ENCODE results near the gene RNGTT.
"Not testable (repeated sequence)": the region's sequence is repeated elsewhere in the genome, so short reads cannot be mapped to it uniquely, and the experiment has no call there.

Gene RNGTT

DNA sequence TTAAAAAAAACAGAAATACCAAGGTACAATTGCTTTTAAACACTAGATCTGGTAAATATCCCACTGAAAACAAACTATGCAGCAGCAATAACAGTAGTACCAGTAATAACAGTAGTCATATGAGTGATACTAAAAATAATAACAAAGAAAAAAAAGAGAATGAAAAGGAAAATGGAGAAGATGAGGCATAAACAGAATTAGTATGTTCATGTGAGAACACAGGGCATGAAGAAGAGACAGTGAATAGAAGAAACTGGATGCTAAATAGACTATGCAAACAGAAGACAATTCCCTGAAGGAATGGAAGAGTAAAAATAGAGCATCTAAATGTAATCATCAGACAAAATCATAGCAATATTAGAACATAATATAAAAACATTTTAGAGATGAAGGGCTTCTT is 121.1 kb downstream of the RNGTT start:
- no peak overlapping the region for H3K27ac ChIP-seq
- H3K4me2 ChIP-seq (ENCODE audit: low read length): no peak overlapping the region
- no peaks in the 10 kb centered on the region for H3K36me3 ChIP-seq (ENCODE audit: control insufficient read depth, insufficient read depth, low read length)
- no peak overlapping the region for H2AFZ ChIP-seq
- no peaks in the 10 kb centered on the region for H3K9me3 ChIP-seq (ENCODE audit: control insufficient read depth, low read length)
- no peaks in the 10 kb centered on the region for H3K79me2 ChIP-seq
- H3K4me1 ChIP-seq: peaks cover 4% of the 10 kb centered on the region
- H3K9ac ChIP-seq: no peak overlapping the region
- no peaks in the 10 kb centered on the region for H3K27me3 ChIP-seq (ENCODE audit: control insufficient read depth, insufficient read depth, low read length)
- H3K4me3 ChIP-seq (ENCODE audit: low read depth, low read length): no peak overlapping the region
- TF ChIP-seq, protein P1, sequence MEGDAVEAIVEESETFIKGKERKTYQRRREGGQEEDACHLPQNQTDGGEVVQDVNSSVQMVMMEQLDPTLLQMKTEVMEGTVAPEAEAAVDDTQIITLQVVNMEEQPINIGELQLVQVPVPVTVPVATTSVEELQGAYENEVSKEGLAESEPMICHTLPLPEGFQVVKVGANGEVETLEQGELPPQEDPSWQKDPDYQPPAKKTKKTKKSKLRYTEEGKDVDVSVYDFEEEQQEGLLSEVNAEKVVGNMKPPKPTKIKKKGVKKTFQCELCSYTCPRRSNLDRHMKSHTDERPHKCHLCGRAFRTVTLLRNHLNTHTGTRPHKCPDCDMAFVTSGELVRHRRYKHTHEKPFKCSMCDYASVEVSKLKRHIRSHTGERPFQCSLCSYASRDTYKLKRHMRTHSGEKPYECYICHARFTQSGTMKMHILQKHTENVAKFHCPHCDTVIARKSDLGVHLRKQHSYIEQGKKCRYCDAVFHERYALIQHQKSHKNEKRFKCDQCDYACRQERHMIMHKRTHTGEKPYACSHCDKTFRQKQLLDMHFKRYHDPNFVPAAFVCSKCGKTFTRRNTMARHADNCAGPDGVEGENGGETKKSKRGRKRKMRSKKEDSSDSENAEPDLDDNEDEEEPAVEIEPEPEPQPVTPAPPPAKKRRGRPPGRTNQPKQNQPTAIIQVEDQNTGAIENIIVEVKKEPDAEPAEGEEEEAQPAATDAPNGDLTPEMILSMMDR (IDR thresholded peaks at IDR 0.05): no peak

DNA sequence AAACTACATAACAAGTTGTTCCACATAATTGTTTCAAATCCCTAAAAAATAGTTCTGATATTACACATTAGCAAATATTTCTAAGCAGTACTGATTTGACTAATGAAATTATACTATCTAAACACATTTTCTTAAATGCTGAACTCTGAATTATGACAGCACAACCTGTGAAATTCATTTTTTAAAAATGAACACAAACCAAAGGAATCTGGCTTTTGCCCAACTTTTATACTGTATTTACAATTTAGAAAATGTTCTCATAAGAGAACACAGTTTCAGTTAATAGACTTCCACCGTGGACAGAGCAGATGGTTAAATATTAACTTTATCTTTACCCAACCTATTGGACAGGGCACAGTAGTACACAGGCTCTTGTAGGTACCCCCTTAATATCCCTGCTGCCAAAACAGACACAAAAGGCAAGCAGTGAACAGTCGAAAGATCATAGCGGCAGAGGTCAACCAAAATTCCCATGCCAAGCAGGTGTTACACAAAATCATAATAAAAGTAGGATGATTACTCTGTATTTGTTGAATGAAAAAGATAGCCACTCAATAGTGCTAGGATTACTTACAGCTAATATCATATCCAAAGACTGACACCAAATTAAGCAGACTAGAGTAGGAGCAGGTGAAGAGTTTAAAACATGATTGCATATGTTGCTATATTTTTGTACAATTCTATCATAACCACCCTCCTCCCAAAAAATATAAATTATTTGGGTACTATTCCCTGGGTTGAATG is 122.5 kb downstream of the RNGTT start:
- H2AFZ ChIP-seq: no peak overlapping the region
- H3K79me2 ChIP-seq: no peaks in the 10 kb centered on the region
- H3K27me3 ChIP-seq (ENCODE audit: control insufficient read depth, insufficient read depth, low read length): no peaks in the 10 kb centered on the region
- H3K36me3 ChIP-seq (ENCODE audit: control insufficient read depth, insufficient read depth, low read length): no peaks in the 10 kb centered on the region
- no peak overlapping the region for H3K9ac ChIP-seq
- no peak overlapping the region for H3K4me2 ChIP-seq (ENCODE audit: low read length)
- no peak overlapping the region for H3K4me3 ChIP-seq (ENCODE audit: low read depth, low read length)
- H3K9me3 ChIP-seq (ENCODE audit: control insufficient read depth, low read length): no peaks in the 10 kb centered on the region
- H3K4me1 ChIP-seq: peaks cover 4% of the 10 kb centered on the region
- TF ChIP-seq, protein P1 (IDR thresholded peaks at IDR 0.05): no peak
- no peak overlapping the region for H3K27ac ChIP-seq

DNA sequence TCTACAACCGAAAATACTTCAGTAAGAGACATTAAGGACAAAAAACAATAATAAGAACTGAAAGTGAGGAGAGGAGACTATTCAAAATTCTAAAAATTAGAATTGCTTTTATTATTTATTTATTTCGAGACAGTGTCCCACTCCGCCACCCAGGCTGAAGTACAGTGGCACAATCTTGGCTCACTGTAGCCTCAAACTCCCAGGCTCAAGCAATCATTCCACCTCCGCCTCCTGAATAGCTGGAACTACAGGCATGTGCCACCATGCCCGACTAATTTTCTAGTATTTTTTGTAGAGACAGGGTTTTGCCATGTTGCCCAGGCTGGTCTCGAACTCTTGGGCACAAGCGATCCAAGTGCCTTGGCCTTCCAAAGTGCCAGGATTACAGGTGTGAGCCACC is 123.1 kb downstream of the RNGTT start:
- H3K79me2 ChIP-seq: no peaks in the 10 kb centered on the region
- H3K27ac ChIP-seq: no peak overlapping the region

DNA sequence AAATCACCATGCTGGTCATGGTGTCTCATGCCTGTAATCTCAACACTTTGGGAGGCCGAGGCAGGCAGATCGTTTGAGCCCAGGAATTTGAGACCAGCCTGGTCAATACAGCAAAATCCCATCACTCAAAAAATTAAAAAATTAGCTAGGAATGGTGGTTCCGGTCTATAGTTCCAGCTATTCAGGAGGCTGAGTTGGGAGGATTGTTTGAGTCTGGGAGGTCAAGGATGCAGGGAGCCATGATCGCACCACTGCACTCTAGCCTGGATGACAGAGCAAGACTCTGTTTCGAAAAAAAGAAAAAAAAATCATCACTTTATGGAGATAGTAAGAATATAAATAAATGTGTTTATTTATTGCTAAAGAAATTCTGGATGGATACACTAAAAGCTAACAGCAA is 124.1 kb downstream of the RNGTT start:
- H3K36me3 ChIP-seq (ENCODE audit: control insufficient read depth, insufficient read depth, low read length): no peaks in the 10 kb centered on the region
- no peak overlapping the region for H2AFZ ChIP-seq
- H3K27me3 ChIP-seq (ENCODE audit: control insufficient read depth, insufficient read depth, low read length): no peaks in the 10 kb centered on the region
- H3K27ac ChIP-seq: no peak overlapping the region
- H3K4me1 ChIP-seq: peaks cover 4% of the 10 kb centered on the region
- H3K4me3 ChIP-seq (ENCODE audit: low read depth, low read length): no peak overlapping the region
- H3K9me3 ChIP-seq (ENCODE audit: control insufficient read depth, low read length): no peaks in the 10 kb centered on the region
- H3K4me2 ChIP-seq (ENCODE audit: low read length): no peak overlapping the region
- peaks cover 2% of the 10 kb centered on the region for H3K79me2 ChIP-seq
- TF ChIP-seq, protein P1 (IDR thresholded peaks at IDR 0.05): no peak
- no peak overlapping the region for H3K9ac ChIP-seq

More for the DNA sequence above, 123.1 kb downstream of the RNGTT start:
- Histone ChIP-seq H3K4me2 (ENCODE audit: low read length) (no peak overlapping the region), H3K4me3 (ENCODE audit: low read depth, low read length) (no peak overlapping the region), H3K4me1 (peaks cover 4% of the 10 kb centered on the region), H3K9me3 (ENCODE audit: control insufficient read depth, low read length) (no peaks in the 10 kb centered on the region), H3K9ac (no peak overlapping the region), H2AFZ (no peak overlapping the region), H3K27me3 (ENCODE audit: control insufficient read depth, insufficient read depth, low read length) (no peaks in the 10 kb centered on the region), H3K36me3 (ENCODE audit: control insufficient read depth, insufficient read depth, low read length) (no peaks in the 10 kb centered on the region)
- TF ChIP-seq, protein P1 (IDR thresholded peaks at IDR 0.05): no peak

DNA sequence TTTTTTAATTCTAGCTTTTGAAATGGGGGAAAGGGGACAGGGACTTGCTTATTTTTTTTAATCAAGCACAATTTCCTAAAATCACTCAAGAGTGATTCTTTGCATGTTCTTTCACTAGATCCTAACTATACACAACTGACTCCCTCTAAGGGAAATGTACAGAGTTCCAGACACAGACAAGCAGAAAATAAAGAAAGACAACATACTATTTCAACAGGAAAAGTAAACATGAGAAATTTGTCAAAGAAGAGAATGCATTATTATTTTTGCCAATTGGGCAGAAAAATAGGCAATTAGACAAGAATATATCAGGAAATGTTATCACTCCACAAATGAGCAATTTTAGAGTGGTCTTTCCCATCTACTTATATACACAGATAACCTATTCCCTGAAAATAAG is 128.2 kb downstream of the RNGTT start:
- Histone ChIP-seq H3K4me1 (no peaks in the 10 kb centered on the region), H3K9ac (no peak overlapping the region), H3K9me3 (ENCODE audit: control insufficient read depth, low read length) (no peaks in the 10 kb centered on the region), H3K4me2 (ENCODE audit: low read length) (no peak overlapping the region), H3K4me3 (ENCODE audit: low read depth, low read length) (no peak overlapping the region), H3K36me3 (ENCODE audit: control insufficient read depth, insufficient read depth, low read length) (no peaks in the 10 kb centered on the region), H3K27me3 (ENCODE audit: control insufficient read depth, insufficient read depth, low read length) (no peaks in the 10 kb centered on the region), H3K79me2 (peaks cover 15% of the 10 kb centered on the region), H2AFZ (no peak overlapping the region), H3K27ac (no peak overlapping the region)
- TF ChIP-seq, protein P1 (IDR thresholded peaks at IDR 0.05): no peak

DNA sequence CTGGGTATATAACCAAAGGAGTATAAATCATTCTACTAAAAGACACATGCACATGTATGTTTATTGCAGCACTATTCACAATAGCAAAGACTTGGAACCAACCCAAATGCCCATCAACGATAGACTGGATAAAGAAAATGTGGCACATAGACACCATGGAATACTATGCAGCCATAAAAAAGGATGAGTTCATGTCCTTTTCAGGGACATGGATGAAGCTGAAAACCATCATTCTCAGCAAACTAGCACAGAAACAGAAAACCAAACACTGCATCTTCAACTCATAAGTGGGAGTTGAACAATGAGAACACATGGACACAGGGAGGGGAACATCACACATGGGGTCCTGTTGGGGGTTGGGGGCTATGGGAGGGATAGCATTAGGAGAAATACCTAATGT is 130.3 kb downstream of the RNGTT start:
- H3K27ac ChIP-seq; H3K36me3 ChIP-seq (ENCODE audit: control insufficient read depth, insufficient read depth, low read length); H3K9ac ChIP-seq; H3K27me3 ChIP-seq (ENCODE audit: control insufficient read depth, insufficient read depth, low read length); H2AFZ ChIP-seq; H3K4me3 ChIP-seq (ENCODE audit: low read depth, low read length); H3K4me1 ChIP-seq; H3K4me2 ChIP-seq (ENCODE audit: low read length); H3K9me3 ChIP-seq (ENCODE audit: control insufficient read depth, low read length): not testable (repeated sequence)
- peaks cover 18% of the 10 kb centered on the region for H3K79me2 ChIP-seq

DNA sequence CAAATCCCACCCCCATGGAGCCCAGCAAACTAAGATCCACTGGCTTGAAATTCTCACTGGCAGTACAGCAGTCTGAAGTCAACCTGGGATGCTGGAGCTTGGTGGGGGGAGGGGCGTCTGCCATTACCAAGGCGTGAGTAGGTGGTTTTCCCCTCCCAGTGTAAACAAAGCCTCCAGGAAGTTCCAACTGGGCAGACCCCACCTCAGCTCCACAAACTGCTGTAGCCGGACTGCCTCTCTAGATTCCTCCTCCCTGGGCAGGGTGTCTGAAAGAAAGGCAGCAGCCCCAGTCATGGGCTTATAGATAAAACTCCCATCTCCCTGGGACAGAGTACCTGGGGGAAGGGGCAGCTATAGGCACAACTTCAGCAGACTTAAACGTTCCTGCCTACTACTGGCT is 135.8 kb downstream of the RNGTT start:
- H3K36me3 ChIP-seq (ENCODE audit: control insufficient read depth, insufficient read depth, low read length); H3K4me1 ChIP-seq; H3K9ac ChIP-seq; H3K4me3 ChIP-seq (ENCODE audit: low read depth, low read length); H2AFZ ChIP-seq; H3K27me3 ChIP-seq (ENCODE audit: control insufficient read depth, insufficient read depth, low read length); H3K4me2 ChIP-seq (ENCODE audit: low read length); H3K27ac ChIP-seq; H3K9me3 ChIP-seq (ENCODE audit: control insufficient read depth, low read length); H3K79me2 ChIP-seq: not testable (repeated sequence)

Measured in parathyroid adenoma (tissue), 2 donors.